Cardiac muscle cell (in vitro differentiated cells and primary cell): ENCODE results near the gene GRK4. TPM values are rescaled to one million over a fixed set of nuclear protein-coding genes. Genes with fewer than 3 reads are reported as not detected.
A peak's percentile ranks its signal among the peaks of the same experiment; 100 is the strongest.
"Not testable (repeated sequence)": the region's sequence is repeated elsewhere in the genome, so short reads cannot be mapped to it uniquely, and the experiment has no call there.

Experiments
- DNase-seq, 2 donors: peaks; one replicate each; pipeline versions ENCODE4 v3.0.0 to v3.0.0-alpha.2; 2010 to 2017; ENCODE audit warnings: low read depth in 1 of 2, low spot score in 1 of 2
- H3K27ac ChIP-seq: fragments of 200-600 bp; sonication (generic); 2 replicates; pipeline ENCODE4 v1.5.1; 2016
- H3K27me3 ChIP-seq: fragments of 200-600 bp; sonication (generic); 2 replicates; pipeline ENCODE4 v1.6.0; 2016; ENCODE audit warnings: control low read depth
- H3K36me3 ChIP-seq: fragments of 200-600 bp; sonication (generic); 2 replicates; pipeline ENCODE4 v1.5.1; 2016; ENCODE audit warnings: control low read depth
- H3K4me1 ChIP-seq: fragments of 200-600 bp; sonication (generic); 2 replicates; pipeline ENCODE4 v1.8.1; 2017; ENCODE audit warnings: low read depth, mild to moderate bottlenecking, mixed run types
- H3K4me3 ChIP-seq: fragments of 200-600 bp; sonication (generic); 2 replicates; pipeline ENCODE4 v1.5.1; 2016; ENCODE audit warnings: mild to moderate bottlenecking
- H3K9me3 ChIP-seq: fragments of 200-600 bp; sonication (generic); 2 replicates; pipeline ENCODE4 v1.5.1; 2017; ENCODE audit warnings: low read depth, mild to moderate bottlenecking, control low read depth
- CTCF ChIP-seq: IDR thresholded peaks from 2 replicates; pipeline ENCODE4 v1.5.1; 2012; ENCODE audit warnings: low read depth, mild to moderate bottlenecking, low read length
- polyA plus RNA-seq: library from polyadenylated mRNA; unstranded; fragments of >200 nt; fragmentation: Nextera tagmentation; extraction: Ambion mirVana; gene quantifications from 2 replicates; pipeline ENCODE4 v1.2.1, GENCODE V29; 2016
- total RNA-seq: library from RNA; depleted of rRNA; stranded (reverse); fragments of >200 nt; gene quantifications from 2 replicates; pipeline ENCODE4 v1.2.3, GENCODE V29; 2016

The GRK4 gene
- total and polyA plus RNA-seq, 2 experiments from 2014 or later, result 10.0 to 12.8 TPM

DNA sequence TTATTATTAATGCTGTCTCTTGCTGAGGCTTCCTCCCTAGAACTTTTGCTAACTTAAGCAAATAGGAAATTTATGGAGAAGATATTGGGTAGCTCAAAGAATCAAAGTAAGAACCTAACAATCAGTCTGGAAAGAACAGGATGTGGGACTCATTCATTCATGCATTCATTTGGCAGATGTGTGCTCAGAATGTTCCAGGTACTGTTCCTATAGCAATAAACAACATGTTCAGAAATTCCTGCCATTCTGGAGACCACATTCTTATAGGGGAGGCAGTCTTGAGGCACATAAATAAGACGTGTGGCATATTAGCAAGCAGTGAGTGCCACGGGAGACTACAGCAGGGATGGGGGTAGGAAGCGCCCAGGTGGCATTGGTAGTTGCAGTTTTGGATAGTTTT is 5.0 kb downstream of the GRK4 start:
- DNase-seq, result no peak
- Histone ChIP-seq H3K27me3 (no peaks in the 10 kb centered on the region), H3K4me3 (no peak overlapping the region), H3K4me1 (peaks cover 4% of the 10 kb centered on the region), H3K36me3 (no peaks in the 10 kb centered on the region), H3K9me3 (no peaks in the 10 kb centered on the region), H3K27ac (no peak overlapping the region)
- TF ChIP-seq CTCF, result no peak

DNA sequence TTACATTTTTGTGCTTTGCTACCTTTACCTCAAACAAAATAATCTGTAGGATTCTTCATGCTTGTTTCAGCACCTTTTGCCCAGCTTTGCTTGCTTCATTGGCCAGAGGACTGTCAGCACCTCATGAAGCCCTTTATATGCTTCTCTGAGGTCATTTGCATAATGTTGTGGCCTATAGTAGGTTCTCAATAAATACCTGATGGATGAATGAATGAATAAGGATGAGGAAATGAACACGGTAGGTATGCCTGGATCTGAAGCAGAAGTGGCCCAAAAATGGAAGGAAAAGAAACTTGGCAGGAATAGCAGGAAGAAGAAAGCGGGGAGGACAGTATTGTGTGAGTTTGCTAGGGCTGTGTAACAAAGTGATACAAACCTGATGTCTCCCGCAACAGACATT is 7.9 kb downstream of the GRK4 start:
- H3K9me3 ChIP-seq, result no peaks in the 10 kb centered on the region
- H3K27ac ChIP-seq, result no peak overlapping the region
- no peaks in the 10 kb centered on the region for H3K27me3 ChIP-seq
- no peak overlapping the region for H3K4me3 ChIP-seq
- DNase-seq, result no peak
- H3K4me1 ChIP-seq, result peaks cover 7% of the 10 kb centered on the region
- no peak for TF ChIP-seq CTCF
- H3K36me3 ChIP-seq, result no peaks in the 10 kb centered on the region

- DNase-seq, result peak; percentile 59 to 69
- Histone ChIP-seq H3K4me1 (peaks cover 17% of the 10 kb centered on the region), H3K4me3 (no peak overlapping the region), H3K27me3 (no peaks in the 10 kb centered on the region), H3K9me3 (no peaks in the 10 kb centered on the region), H3K27ac (no peak overlapping the region), H3K36me3 (no peaks in the 10 kb centered on the region)
- no peak for TF ChIP-seq CTCF
These were observed 14.1 kb downstream of the GRK4 start for GRCh38 chr4:2977211-2978088.

DNA sequence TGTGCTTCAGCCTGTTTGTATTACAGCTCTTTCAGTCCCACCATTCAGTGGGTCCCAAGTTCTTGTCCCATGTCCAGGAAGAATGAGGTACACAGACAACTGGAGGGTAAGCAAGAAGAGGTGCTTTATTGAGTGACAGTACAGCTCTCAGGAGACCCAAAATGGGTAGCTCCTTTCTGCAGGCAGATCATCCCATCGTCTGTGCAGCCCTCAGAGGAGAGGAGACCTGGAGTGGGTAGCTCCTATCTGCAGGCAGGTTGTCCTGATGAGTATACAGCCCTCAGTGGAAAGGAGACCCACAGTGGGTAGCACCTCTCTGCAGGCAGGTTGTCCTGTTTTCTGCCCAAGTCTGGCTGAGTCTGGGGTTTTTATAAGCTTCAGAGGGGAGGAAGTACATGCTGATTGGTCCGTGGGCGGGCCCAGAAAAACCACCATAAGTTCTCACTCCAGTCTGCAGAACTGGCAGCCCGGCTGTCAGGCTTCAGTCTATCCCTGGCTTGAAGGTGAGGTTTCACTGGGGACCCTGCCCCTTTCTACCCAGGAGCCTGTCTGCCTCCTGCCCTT is 18.0 kb downstream of the GRK4 start:
- H3K27me3 ChIP-seq, result no peaks in the 10 kb centered on the region
- peaks cover 13% of the 10 kb centered on the region for H3K4me1 ChIP-seq
- H3K27ac ChIP-seq, result no peak overlapping the region
- TF ChIP-seq CTCF, result no peak
- no peaks in the 10 kb centered on the region for H3K36me3 ChIP-seq
- no peak overlapping the region for H3K4me3 ChIP-seq
- no peaks in the 10 kb centered on the region for H3K9me3 ChIP-seq
- no peak for DNase-seq

GRCh38 chr4:2982012-2982411 is 18.6 kb downstream of the GRK4 start:
- no peak overlapping the region for H3K27ac ChIP-seq
- H3K4me3 ChIP-seq, result no peak overlapping the region
- H3K36me3 ChIP-seq, result no peaks in the 10 kb centered on the region
- H3K4me1 ChIP-seq, result peaks cover 13% of the 10 kb centered on the region
- H3K9me3 ChIP-seq, result no peaks in the 10 kb centered on the region
- H3K27me3 ChIP-seq, result no peaks in the 10 kb centered on the region
- no peak for TF ChIP-seq CTCF
- no peak for DNase-seq

- H3K27me3 ChIP-seq, DNase-seq, H3K9me3 ChIP-seq: not testable (repeated sequence)
These were observed 20.3 kb downstream of the GRK4 start for GRCh38 chr4:2983715-2984114.

More at GRCh38 chr4:2983715-2984114, 20.3 kb downstream of the GRK4 start:
- H3K4me3 ChIP-seq, H3K4me1 ChIP-seq, H3K27ac ChIP-seq, H3K36me3 ChIP-seq: not testable (repeated sequence)
